Effector memory CD4-positive, alpha-beta T cell (primary cell): ENCODE measurements around the gene GAL.

ENCODE experiments used
- DNase-seq, 3 donors: peaks; one replicate each; pipeline ENCODE4 v3.0.0-alpha.2; 2020
- H3K27ac ChIP-seq: 2 replicates; pipeline ENCODE4 v1.7.0; 2013; ENCODE audit warnings: mild to moderate bottlenecking, low read length, moderate library complexity; ENCODE audit not compliant: insufficient read depth, poor library complexity, severe bottlenecking
- H3K27me3 ChIP-seq: replicated peaks from 2 replicates; pipeline ENCODE4 v1.7.0; 2013; ENCODE audit warnings: mild to moderate bottlenecking, low read length; ENCODE audit not compliant: insufficient read depth, control insufficient read depth, poor library complexity, severe bottlenecking
- H3K36me3 ChIP-seq: 2 replicates; pipeline ENCODE4 v1.7.0; 2013; ENCODE audit warnings: mild to moderate bottlenecking, low read length, moderate library complexity; ENCODE audit not compliant: control insufficient read depth, insufficient read depth
- H3K4me1 ChIP-seq: 2 replicates; pipeline ENCODE4 v1.7.0; 2013; ENCODE audit warnings: low read length, mild to moderate bottlenecking; ENCODE audit not compliant: control insufficient read depth, insufficient read depth, poor library complexity, severe bottlenecking
- H3K4me3 ChIP-seq: 2 replicates; pipeline ENCODE4 v1.7.0; 2013; ENCODE audit warnings: low read length, low read depth, mild to moderate bottlenecking; ENCODE audit not compliant: insufficient read depth, poor library complexity, severe bottlenecking
- H3K9me3 ChIP-seq: 2 replicates; pipeline ENCODE4 v1.7.0; 2013; ENCODE audit warnings: mild to moderate bottlenecking, low read length, moderate library complexity; ENCODE audit not compliant: control insufficient read depth

Gene GAL

DNA sequence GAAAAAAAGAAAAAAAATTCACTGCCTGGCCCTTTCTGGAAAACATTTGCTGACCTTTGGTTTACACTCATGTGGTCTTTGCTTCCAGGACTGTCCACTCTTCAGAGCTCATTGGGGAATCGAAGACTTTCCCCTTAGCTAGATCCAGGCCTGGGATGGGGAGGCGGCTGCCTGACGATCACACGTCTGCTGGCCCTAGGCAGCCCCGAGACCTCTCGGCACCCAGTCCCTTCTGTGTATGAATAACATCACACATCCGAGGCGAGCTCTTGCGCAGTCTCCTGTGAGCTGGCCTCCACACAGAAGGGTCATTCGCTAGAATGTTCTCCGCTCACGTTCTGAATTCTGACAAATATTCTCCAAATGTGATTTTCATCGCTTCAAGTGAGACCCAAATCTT is 25.7 kb upstream of the GAL start:
- Histone ChIP-seq H3K36me3 (no peaks in the 10 kb centered on the region), H3K4me3 (no peak overlapping the region), H3K4me1 (no peaks in the 10 kb centered on the region), H3K27me3 (no peaks in the 10 kb centered on the region), H3K27ac (no peak overlapping the region), H3K9me3 (no peaks in the 10 kb centered on the region)
- DNase-seq: no peak

DNA sequence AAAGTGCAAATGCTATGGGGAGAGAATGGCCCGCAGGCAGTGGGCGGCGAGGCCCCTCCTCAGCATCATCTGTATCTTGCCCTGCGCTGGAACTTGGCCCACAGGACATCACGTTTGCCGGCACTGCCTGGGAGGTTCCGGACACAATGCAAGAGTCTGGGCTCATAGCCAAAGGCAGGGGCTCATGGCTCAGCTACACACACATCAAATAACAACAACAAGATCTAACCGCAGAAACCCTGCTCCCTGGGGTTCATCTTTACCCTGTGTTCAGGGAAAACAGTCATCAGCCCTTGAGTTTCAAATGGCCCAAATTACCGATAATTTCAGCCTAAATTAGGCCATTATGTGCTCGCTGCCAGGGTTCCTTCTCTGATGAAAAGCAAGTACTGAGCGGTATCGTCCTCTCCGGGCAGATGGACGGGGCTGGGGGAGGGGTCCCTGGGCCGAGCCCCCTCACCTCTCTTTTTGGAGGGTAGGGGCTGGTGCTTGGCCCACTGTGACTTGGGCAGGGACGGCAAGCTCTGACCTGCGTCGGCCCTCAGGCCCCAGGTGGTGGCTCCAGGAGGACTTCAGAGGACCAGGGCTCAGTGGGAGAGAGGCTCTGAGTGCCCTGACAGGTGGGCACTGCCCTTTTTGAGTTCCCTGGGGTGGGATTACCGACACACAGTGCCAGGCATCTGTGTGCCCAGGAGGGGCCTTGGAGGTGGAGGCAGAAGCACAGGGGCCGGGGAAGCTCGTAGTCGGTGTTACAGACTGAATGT is 25.0 kb upstream of the GAL start:
- no peaks in the 10 kb centered on the region for H3K9me3 ChIP-seq
- no peak overlapping the region for H3K27ac ChIP-seq

DNA sequence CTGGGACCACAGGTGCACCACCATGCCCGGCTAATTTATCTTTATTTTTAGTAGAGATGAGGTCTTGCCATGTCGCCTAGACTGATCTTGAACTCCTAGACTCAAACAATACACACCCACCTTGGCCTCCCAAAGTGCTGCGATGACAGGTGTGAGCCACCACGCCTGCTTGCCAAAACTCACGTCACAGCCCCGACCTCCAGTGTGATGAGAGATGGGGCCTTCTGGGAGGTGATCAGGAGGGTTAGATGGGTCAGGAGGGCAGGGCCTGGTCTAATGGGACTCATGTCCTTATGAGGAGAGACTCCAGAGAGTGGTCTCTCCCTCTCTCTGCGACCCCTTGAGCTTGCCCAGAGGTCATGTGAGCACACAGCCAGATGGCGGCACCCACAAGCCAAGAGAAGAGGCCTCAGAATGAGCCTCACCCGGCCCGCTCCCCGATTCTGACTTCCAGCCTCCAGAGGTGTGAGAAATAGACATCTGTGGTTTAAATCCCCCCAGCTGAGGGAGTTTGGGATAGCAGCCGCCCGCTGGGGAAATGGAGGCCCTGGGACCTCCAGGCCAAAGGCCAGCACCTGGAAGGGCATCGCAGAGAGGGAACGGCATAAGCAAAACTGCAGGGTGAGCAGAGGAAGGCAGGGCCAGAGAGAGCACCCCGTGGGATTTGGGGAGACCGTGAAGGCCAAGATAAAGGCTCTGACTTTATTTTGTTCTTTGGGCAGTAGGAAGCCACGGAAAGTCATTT is 24.1 kb upstream of the GAL start:
- H3K9me3 ChIP-seq: no peaks in the 10 kb centered on the region
- no peaks in the 10 kb centered on the region for H3K27me3 ChIP-seq
- no peaks in the 10 kb centered on the region for H3K4me1 ChIP-seq
- no peak for DNase-seq
- H3K36me3 ChIP-seq: no peaks in the 10 kb centered on the region
- H3K4me3 ChIP-seq: no peak overlapping the region
- no peak overlapping the region for H3K27ac ChIP-seq

More for the DNA sequence above, 25.0 kb upstream of the GAL start:
- Histone ChIP-seq H3K4me3 (no peak overlapping the region), H3K4me1 (no peaks in the 10 kb centered on the region), H3K36me3 (no peaks in the 10 kb centered on the region), H3K27me3 (no peaks in the 10 kb centered on the region)
- no peak for DNase-seq

DNA sequence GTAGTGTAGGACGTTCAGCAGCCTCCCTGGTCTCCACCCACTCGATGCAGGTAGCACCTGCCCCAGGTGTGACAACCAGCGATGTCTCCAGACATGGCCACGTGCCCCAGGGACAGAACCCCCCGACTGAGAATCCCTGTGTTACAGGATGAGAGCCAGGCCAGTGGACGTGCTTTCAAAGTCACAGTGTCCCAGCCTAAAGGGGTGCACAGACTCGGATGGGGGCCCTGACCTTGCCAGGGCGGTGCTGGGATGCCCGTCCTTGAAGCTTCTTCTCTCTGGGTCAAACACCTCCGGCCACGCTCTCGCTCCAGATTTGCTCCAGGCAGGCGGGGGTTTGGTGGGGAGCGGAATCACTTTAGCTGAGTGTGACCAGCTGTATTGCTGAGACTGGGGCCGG is 23.3 kb upstream of the GAL start:
- H3K9me3 ChIP-seq: no peaks in the 10 kb centered on the region
- no peaks in the 10 kb centered on the region for H3K36me3 ChIP-seq
- H3K4me1 ChIP-seq: no peaks in the 10 kb centered on the region
- H3K27me3 ChIP-seq: no peaks in the 10 kb centered on the region
- no peak overlapping the region for H3K27ac ChIP-seq
- DNase-seq: no peak
- no peak overlapping the region for H3K4me3 ChIP-seq

DNA sequence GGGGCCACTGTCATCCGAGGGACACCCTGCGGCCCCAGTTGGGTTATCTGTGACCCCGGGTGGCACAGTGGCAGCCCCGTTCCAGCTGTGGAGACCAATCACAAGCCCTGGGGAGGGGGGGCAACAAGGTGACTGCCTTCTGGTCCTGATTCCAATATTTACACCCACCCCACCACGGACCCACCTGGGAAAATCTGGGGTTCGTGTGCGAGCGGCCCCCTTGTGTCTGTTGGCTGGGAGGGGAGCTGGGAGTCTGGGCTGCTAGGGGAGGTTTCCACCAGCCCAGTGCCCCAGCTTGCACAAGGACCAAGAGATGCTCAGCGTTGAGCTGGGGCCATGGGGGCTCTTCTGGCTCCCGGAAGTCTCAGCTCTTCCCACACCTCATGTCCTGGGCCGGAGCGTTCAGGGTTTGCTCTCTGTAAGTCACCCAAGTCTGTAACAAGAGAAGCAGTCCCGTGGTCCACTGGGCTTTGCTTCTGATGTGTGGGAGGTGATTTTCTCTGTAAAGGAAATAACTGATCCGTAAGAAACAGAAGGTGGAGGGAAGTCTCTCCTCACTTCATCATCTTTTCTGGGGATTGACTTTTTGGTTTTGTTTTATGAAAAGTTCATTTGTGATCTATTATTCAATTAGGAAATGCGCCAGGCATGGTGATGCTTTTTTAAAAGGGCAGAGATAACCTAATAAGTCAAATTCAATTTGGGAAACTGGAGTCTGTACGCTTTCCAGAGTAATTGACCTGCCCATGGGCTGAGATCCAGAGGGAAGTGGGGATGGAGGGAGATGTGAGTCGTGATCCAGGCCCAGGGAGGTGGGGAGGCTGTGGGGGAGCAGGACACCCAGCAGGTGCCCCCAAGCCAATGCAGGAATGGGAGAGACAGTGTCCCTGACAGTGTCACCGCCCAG is 22.4 kb upstream of the GAL start:
- no peak overlapping the region for H3K27ac ChIP-seq
- no peaks in the 10 kb centered on the region for H3K9me3 ChIP-seq
- no peaks in the 10 kb centered on the region for H3K36me3 ChIP-seq
- no peak overlapping the region for H3K4me3 ChIP-seq
- H3K27me3 ChIP-seq: no peaks in the 10 kb centered on the region
- no peaks in the 10 kb centered on the region for H3K4me1 ChIP-seq
- no peak for DNase-seq

DNA sequence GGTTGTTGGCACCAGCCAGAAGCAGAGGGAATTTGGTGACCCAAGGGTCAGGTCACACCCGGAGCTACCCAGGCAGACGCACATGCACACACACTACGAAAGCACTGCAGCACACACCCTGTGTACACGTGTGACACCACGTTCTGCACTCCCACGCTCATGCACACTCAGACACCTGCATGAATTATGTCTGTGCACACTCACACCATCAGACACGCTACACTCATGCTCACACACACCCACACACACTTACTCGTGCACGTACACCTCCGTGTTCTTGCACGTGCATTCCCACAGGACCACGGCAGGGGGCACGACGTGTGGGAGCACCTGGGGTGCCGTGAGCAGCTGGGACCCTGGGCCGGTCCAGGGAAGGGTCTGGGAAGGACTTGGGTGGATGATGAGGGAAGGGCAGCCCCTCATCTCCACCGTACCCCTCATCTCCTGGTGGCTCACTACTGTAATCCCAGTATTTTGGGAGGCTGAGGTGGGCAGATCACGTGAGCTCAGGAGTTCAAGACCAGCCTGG is 20.8 kb upstream of the GAL start:
- Histone ChIP-seq H3K36me3 (no peaks in the 10 kb centered on the region), H3K27me3 (no peaks in the 10 kb centered on the region)

DNA sequence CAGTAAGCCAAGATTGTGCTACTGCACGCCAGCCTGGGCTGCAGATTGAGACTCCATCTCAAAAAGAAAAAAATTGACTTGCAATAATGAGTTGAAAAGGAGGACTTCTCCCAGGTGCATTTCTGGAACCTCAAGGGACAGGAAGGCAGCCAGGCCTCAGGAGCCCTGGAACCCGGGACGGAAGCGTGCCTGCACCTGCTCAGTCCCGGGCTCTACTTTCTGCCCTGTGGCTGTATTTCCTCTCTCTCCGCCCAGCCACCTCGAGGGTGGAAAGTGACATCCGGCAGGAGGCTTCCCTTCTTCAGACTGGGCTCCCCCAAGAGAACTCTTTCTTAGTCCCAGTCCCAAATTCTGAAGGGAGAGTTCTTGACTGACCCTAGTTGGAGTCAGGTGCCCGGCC is 20.2 kb upstream of the GAL start:
- no peaks in the 10 kb centered on the region for H3K4me1 ChIP-seq
- H3K36me3 ChIP-seq: no peaks in the 10 kb centered on the region
- no peak overlapping the region for H3K27ac ChIP-seq
- no peaks in the 10 kb centered on the region for H3K9me3 ChIP-seq
- no peaks in the 10 kb centered on the region for H3K27me3 ChIP-seq
- DNase-seq: no peak
- H3K4me3 ChIP-seq: no peak overlapping the region

More for the DNA sequence above, 20.8 kb upstream of the GAL start:
- DNase-seq: no peak
- Histone ChIP-seq H3K4me1 (no peaks in the 10 kb centered on the region), H3K9me3 (no peaks in the 10 kb centered on the region), H3K4me3 (no peak overlapping the region), H3K27ac (no peak overlapping the region)

DNA sequence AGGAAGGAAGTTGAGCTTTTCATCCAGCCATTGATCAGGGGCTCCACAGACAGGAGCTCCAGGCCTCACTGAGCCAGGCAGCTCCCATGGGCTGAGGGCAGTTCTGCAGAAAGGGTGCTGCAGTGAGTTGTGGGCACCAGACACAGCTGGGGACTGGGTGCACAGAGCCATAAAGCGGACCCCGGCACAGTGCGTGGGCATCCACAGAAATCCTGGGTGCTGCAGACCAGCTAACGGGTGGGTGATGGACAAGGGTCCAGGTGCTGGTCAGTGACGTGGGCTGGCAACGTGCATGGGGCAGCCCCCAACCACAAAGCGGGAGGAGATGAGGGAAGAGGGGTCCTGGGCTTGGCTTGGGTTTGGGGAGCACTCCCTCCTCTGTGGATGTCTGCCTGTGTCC is 19.4 kb upstream of the GAL start:
- no peak for DNase-seq
- no peaks in the 10 kb centered on the region for H3K27me3 ChIP-seq
- no peaks in the 10 kb centered on the region for H3K4me1 ChIP-seq
- H3K9me3 ChIP-seq: no peaks in the 10 kb centered on the region
- no peaks in the 10 kb centered on the region for H3K36me3 ChIP-seq
- no peak overlapping the region for H3K4me3 ChIP-seq
- H3K27ac ChIP-seq: no peak overlapping the region

DNA sequence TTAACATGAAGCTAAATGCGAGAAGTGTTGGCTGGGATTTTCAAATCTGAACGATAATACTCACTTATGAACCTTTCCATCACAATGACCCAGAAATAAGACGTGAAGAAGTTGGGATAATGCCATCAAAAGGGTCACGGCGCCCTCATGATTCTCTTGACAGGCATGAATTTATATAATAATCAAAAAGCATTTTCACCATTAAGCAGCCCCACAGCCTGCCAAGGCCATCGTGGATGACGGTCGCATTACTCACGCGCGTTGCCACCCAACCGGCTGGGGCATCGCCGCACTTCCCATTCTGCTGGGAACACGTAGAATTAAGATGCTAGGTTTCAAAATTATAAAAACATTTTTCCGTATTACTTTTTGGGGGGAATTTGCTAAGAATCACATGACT is 18.9 kb upstream of the GAL start:
- DNase-seq: no peak

More for the DNA sequence above, 18.9 kb upstream of the GAL start:
- Histone ChIP-seq H3K36me3 (no peaks in the 10 kb centered on the region), H3K27me3 (no peaks in the 10 kb centered on the region), H3K4me1 (no peaks in the 10 kb centered on the region), H3K4me3 (no peak overlapping the region), H3K27ac (no peak overlapping the region), H3K9me3 (no peaks in the 10 kb centered on the region)
